ENCODE measurements around the gene RMND5B.

DNA sequence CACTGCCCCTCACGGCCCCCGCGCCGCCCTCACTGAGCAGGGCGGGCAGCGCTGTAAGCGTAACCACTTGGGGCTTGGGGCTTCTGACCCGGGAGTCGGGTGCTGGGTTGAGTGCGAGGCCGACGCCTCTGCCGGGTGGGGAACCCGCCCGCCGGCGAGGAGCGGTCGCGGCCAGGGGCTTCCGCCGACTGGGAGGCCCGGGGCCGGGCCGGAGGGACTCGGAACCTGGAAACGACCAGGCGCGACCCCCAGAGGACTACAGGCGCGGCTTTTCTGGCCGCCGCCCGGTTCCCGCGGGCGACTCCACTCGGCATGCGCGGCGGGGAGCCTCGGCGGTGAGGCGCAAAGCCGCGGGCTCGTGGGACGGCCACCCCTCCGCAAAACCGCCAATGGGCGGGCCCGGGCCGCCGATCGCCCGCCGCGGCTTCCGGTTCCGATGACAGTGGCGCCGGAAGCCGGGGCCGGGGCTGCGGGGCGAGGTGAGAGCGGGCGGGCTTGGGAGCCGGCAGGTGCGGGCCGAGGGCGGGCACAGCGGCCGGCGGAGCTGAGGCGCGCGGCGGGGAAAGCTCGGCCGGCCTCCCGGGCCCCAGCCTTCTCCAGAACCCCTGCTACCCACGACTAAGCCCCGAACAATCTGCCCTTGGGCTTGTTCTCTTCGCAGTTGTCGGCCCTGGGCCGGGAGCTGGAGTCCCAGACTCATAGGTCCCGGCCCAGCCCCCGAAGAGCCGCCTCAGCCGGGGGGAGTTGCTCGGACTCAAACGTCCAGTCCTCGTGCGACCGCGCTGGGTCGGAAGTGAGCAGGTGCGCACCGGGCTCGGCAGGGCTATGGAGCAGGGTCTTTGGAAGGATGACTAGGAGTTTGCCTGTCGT lies at the start of gene RMND5B:
- no peak for TF ChIP-seq CTCF (IDR thresholded peaks at IDR 0.05; ENCODE audit: low read depth, low read length)
- peak; percentile 50 for TF ChIP-seq POLR2A (IDR thresholded peaks at IDR 0.05; ENCODE audit: extremely low read depth, insufficient read length)
